GM12878 (cell line): ENCODE measurements around the gene STRIP2. TPM values are rescaled to one million over a fixed set of nuclear protein-coding genes. Genes with fewer than 3 reads are reported as not detected.
"Not testable (repeated sequence)": the region's sequence is repeated elsewhere in the genome, so short reads cannot be mapped to it uniquely, and the experiment has no call there.

ENCODE experiments used
- ATAC-seq: fragments of 200-7000 bp; cut with Tn5 transposase; 3 replicates; pipeline ENCODE4 v1.9.1; 2020; ENCODE audit warnings: mild to moderate bottlenecking, moderate library complexity
- BruUV-seq: library from RNA; stranded (reverse); fragments of 400-500 nt; replicated peaks from 2 replicates; lab custom pipeline; 2021; lab: Mats Ljungman, UMichigan
- CTCF ChIA-PET: fragments of 300-600 bp; sonication (Branson Sonifier 250); formaldehyde crosslinking; extraction: SDS; loops from one replicate; lab custom pipeline; 2021; ENCODE audit warnings: inconsistent platforms; lab: Yijun Ruan, JAX
- POLR2A ChIA-PET: fragments of 350-600 bp; formaldehyde crosslinking; extraction: SDS; loops from one replicate; lab custom pipeline; 2021; ENCODE audit warnings: inconsistent platforms; lab: Charles Lee
- RAD21 ChIA-PET: fragments of 300-600 bp; sonication (Branson Sonifier 250); formaldehyde crosslinking; loops from one replicate; lab custom pipeline; 2023; ENCODE audit warnings: antibody characterized with exemption; ENCODE audit not compliant: unreplicated experiment; lab: Charles Lee
- SMC1A ChIA-PET: fragments of 300-600 bp; sonication (Branson Sonifier 250); formaldehyde crosslinking; loops from one replicate; lab custom pipeline; 2023; ENCODE audit not compliant: unreplicated experiment, uncharacterized antibody; lab: Charles Lee
- DNase-seq: peaks from one replicate; pipeline ENCODE4 v3.0.0-alpha.2; 2011; ENCODE audit warnings: low read depth, low spot score
- FAIRE-seq: peaks from 3 replicates; lab custom pipeline; 2011; peaks lifted over from hg19 to GRCh38; lab: Jason Lieb, UNC
- H2AFZ ChIP-seq: 2 replicates; pipeline ENCODE4 v1.6.0; 2011; ENCODE audit warnings: low read depth, low read length, control low read depth; ENCODE audit not compliant: control insufficient read depth
- H3K27ac ChIP-seq: 2 replicates; pipeline ENCODE4 v1.5.1; 2011; ENCODE audit warnings: control low read depth; ENCODE audit not compliant: control insufficient read depth, insufficient read depth
- H3K27me3 ChIP-seq, 2 experiments: replicated peaks in 1 of 2; 2 replicates each; pipeline versions ENCODE4 v1.6.0 to v1.6.1; 2011; ENCODE audit warnings: low read length in 1 of 2; ENCODE audit not compliant: control insufficient read depth in 2 of 2, insufficient read depth in 2 of 2
- H3K36me3 ChIP-seq, 2 experiments: 2 replicates each; pipeline ENCODE4 v1.5.1; 2011; ENCODE audit warnings: low read length in 1 of 2; ENCODE audit not compliant: control insufficient read depth in 2 of 2, insufficient read depth in 2 of 2
- H3K4me1 ChIP-seq: 2 replicates; pipeline ENCODE4 v1.6.1; 2011; ENCODE audit warnings: mild to moderate bottlenecking, low read length, moderate library complexity, mixed read lengths; ENCODE audit not compliant: control insufficient read depth, insufficient read depth
- H3K4me2 ChIP-seq: 2 replicates; pipeline ENCODE4 v1.6.0; 2011; ENCODE audit warnings: control low read depth; ENCODE audit not compliant: control insufficient read depth, insufficient read depth
- H3K4me3 ChIP-seq: fragments of 200-600 bp; sonication (generic); 2 replicates; pipeline ENCODE4 v1.5.1; 2016
- H3K79me2 ChIP-seq: 2 replicates; pipeline ENCODE4 v1.6.0; 2011; ENCODE audit warnings: low read length; ENCODE audit not compliant: control insufficient read depth, insufficient read depth
- H3K9ac ChIP-seq: 2 replicates; pipeline ENCODE4 v1.8.0; 2011; ENCODE audit warnings: low read length, control low read depth, mixed read lengths; ENCODE audit not compliant: control insufficient read depth, insufficient read depth
- H3K9me3 ChIP-seq: replicated peaks from 3 replicates; pipeline ENCODE4 v1.5.1; 2011; ENCODE audit warnings: mild to moderate bottlenecking, low read length; ENCODE audit not compliant: control insufficient read depth, insufficient read depth
- H4K20me1 ChIP-seq: 2 replicates; pipeline ENCODE4 v1.6.0; 2011; ENCODE audit not compliant: control insufficient read depth, insufficient read depth
- WGBS: methylation state at CpG from one replicate; pipeline ENCODE4 v1.1.6; 2016; ENCODE audit warnings: low lambda C conversion rate; ENCODE audit not compliant: insufficient replicate concordance, insufficient coverage; ENCODE audit errors: missing lambda C conversion rate; 5-methylcytosine and 5-hydroxymethylcytosine counted together
- in situ Hi-C: fragments of 300-500 bp; cut with MboI; formaldehyde crosslinking; loops from 9 replicates; pipeline ENCODE4 v1.14.3; 2018; ENCODE audit warnings: mixed read lengths
- intact Hi-C: fragments of 100-400 bp; cut with micrococcal nuclease; formaldehyde crosslinking; loops from one replicate; pipeline ENCODE4 v1.14.2; 2022; ENCODE audit not compliant: unreplicated experiment
- polyA plus RNA-seq, 11 experiments: library from polyadenylated mRNA; depleted of rRNA in 4 of 11; unstranded in 6 of 11; stranded (reverse) in 5 of 11; fragments of >200 nt; fragmentation: Nextera tagmentation in 4 of 11; fragmentation: Illumina TruSeq in 1 of 11; extraction: Ambion mirVana in 4 of 11; extraction: Trizol in 1 of 11; gene quantifications; 1 replicate in 1 of 11; 2 replicates in 10 of 11; pipeline versions ENCODE4 v1.2.1 to v1.2.3, GENCODE V29; 2011 to 2016; ENCODE audit warnings: inconsistent platforms in 2 of 11, missing spikeins in 2 of 11, low read depth in 1 of 11
- total RNA-seq, 4 experiments: library from RNA; depleted of rRNA in 3 of 4; stranded (reverse); fragments of >200 nt in 3 of 4; fragmentation: Illumina TruSeq in 1 of 4; extraction: Trizol in 1 of 4; gene quantifications; 2 replicates each; pipeline versions ENCODE4 v1.2.1 to v1.2.3, GENCODE V29; 2013 to 2021

Gene STRIP2
- total and polyA plus RNA-seq, 10 of the 15 experiments (the other 5 are each of a cell fraction or from before 2014, with no cell fraction given) = 0.48 to 5.8 (median 1.8) TPM

DNA sequence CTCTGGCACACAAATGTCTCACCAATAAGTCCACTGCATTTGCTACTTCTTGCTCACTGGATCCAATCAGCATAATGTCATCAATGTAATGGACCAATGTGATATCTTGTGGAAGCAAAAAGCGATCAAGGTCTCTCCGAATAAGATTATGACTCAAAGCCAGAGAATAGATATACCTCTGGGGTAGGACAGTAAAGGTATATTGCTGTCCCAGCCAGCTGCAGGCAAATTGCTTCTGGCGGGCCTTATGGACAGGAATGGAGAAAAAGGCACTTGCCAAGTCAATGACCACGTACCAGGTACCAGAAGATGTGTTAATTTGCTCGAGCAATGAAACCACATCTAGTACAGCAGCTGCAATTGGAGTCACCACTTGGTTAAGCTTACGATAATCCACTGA, 13.2 kb downstream of the STRIP2 start:
- H3K36me3 ChIP-seq, H3K4me3 ChIP-seq, H3K27ac ChIP-seq, BruUV-seq, H3K9me3 ChIP-seq, H3K27me3 ChIP-seq, RAD21 ChIA-PET, H4K20me1 ChIP-seq, FAIRE-seq, ATAC-seq, intact Hi-C loops, CTCF ChIA-PET, in situ Hi-C loops, H3K4me2 ChIP-seq, H3K4me1 ChIP-seq, SMC1A ChIA-PET, DNase-seq, POLR2A ChIA-PET, H3K9ac ChIP-seq, H2AFZ ChIP-seq, H3K79me2 ChIP-seq: not testable (repeated sequence)
- WGBS = 95% methylated on average over 6 of the region's 6 CpGs

DNA sequence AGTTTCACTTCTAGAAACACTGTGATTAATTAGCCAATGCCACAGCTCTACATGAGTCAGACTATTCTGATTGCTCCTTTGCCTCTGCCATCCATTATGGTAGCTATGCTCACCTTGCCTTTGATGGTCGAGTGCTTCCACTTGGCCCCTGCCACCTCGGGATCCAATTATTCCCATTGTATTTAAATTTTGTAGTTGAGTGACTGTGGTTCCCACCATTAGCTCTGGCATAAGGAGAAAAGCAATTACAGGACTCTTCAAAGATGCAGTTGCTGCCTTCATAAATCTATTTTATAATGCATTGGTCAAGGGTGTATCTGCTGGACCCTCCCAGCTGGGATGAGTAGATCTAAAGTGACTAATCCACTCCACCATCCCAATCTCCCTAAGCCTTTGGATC, 14.4 kb downstream of the STRIP2 start:
- DNase-seq, H3K4me2 ChIP-seq, FAIRE-seq, H3K36me3 ChIP-seq, H2AFZ ChIP-seq, H3K27me3 ChIP-seq, H3K9ac ChIP-seq, intact Hi-C loops, H3K4me1 ChIP-seq, H3K4me3 ChIP-seq, H4K20me1 ChIP-seq, RAD21 ChIA-PET, H3K9me3 ChIP-seq, in situ Hi-C loops, ATAC-seq, CTCF ChIA-PET, H3K79me2 ChIP-seq, H3K27ac ChIP-seq, BruUV-seq: not testable (repeated sequence)
- ChIA-PET SMC1A (interaction anchor here (0.7 to 1.2 kb wide), 3 partner anchors 20 to 239 kb away, joined by 3 read pairs; no protein-coding TSS in a partner anchor), POLR2A (interaction anchor here (1.2 kb wide), 1 partner anchor 31 kb away, joined by 3 read pairs; no protein-coding TSS in a partner anchor)
- WGBS = 70% methylated on average over 2 of the region's 2 CpGs
